Measurements from ENCODE around the gene PTPRD.

DNA sequence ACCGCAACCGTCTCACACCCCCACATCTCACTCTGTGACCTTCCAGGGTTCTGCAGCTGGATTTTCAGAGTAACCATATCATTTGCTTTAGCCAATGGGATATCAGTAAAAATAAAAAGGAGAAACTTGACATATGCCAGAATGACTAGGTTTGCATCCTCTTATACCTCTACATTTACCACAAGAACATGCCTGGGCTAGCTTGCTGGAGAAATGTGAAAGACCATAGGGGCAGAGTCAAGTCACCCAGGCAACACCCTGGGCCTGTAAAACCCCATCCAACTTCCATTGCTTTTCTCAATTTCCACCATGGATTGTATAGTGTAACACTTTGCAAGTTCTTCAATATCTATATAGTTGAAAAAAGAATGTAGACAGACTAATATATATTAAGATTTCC, 731.1 kb downstream of the PTPRD start:
- no peak for TF ChIP-seq EZH2 (IDR thresholded peaks at IDR 0.05; ENCODE audit: low read length, missing control alignments)
- TF ChIP-seq, protein P1, sequence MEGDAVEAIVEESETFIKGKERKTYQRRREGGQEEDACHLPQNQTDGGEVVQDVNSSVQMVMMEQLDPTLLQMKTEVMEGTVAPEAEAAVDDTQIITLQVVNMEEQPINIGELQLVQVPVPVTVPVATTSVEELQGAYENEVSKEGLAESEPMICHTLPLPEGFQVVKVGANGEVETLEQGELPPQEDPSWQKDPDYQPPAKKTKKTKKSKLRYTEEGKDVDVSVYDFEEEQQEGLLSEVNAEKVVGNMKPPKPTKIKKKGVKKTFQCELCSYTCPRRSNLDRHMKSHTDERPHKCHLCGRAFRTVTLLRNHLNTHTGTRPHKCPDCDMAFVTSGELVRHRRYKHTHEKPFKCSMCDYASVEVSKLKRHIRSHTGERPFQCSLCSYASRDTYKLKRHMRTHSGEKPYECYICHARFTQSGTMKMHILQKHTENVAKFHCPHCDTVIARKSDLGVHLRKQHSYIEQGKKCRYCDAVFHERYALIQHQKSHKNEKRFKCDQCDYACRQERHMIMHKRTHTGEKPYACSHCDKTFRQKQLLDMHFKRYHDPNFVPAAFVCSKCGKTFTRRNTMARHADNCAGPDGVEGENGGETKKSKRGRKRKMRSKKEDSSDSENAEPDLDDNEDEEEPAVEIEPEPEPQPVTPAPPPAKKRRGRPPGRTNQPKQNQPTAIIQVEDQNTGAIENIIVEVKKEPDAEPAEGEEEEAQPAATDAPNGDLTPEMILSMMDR (conservative IDR thresholded peaks at IDR 0.05 in 1 of 2, IDR thresholded peaks at IDR 0.05 in 1 of 2; ENCODE audit: low read depth in 1 of 2, low read length in 2 of 2) = no peak

All from fibroblast of lung (primary cell).